Type B pancreatic cell (in vitro differentiated cells): ENCODE results near the gene MX1. TPM values are rescaled to one million over a fixed set of nuclear protein-coding genes. Genes with fewer than 3 reads are reported as not detected.

Source experiments
- DNase-seq: peaks from one replicate; pipeline ENCODE4 v3.0.0; 2021; ENCODE audit warnings: mixed read lengths; ENCODE audit not compliant: unreplicated experiment; ENCODE audit errors: extremely low spot score
- H3K27ac Mint-ChIP-seq: 2 replicates; pipeline ENCODE4 v1.8.0; 2021; ENCODE audit warnings: mild to moderate bottlenecking, mixed read lengths
- H3K27me3 Mint-ChIP-seq: 2 replicates; pipeline ENCODE4 v1.8.0; 2021; ENCODE audit warnings: mixed read lengths
- H3K36me3 Mint-ChIP-seq: 2 replicates; pipeline ENCODE4 v1.8.0; 2021; ENCODE audit warnings: mixed read lengths
- H3K4me1 Mint-ChIP-seq: one replicate; pipeline ENCODE4 v1.8.0; 2021; ENCODE audit warnings: mixed read lengths; ENCODE audit not compliant: unreplicated experiment
- H3K4me3 Mint-ChIP-seq: 2 replicates; pipeline ENCODE4 v1.8.0; 2021; ENCODE audit warnings: mild to moderate bottlenecking, mixed read lengths
- H3K9me3 Mint-ChIP-seq: 2 replicates; pipeline ENCODE4 v1.8.0; 2021; ENCODE audit warnings: mixed read lengths
- CTCF ChIP-seq: fragments of 200-600 bp; sonication (generic); conservative IDR thresholded peaks from 2 replicates; pipeline ENCODE4 v1.5.0; 2021; ENCODE audit warnings: antibody characterized with exemption, mild to moderate bottlenecking
- total RNA-seq: library from RNA; stranded (reverse); gene quantifications from 2 replicates; pipeline ENCODE4 v1.2.1, GENCODE V29; 2021; ENCODE audit warnings: low replicate concordance

Gene MX1
- total RNA-seq, 1 donor from 2014 or later: 9.8 TPM

DNA sequence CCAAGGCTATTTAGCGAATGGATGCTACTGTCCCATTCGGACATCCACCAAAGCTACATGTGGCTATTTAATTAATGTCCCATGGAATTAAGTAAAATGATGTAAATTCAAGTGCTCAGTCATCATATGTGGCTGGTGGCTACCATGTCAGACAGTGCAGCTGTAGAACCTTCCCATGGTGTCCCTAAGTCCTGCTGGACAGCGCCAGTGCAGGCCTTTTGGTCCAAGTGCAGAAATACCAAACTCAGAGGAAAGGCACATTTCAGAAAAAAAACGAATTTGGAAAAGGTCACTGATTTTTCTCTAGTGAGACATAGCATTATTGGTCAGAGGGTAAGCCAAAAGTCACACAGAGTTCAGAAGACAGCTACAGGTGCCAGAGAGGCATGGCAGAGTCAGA lies 64.3 kb downstream of the MX1 start:
- H3K9me3 Mint-ChIP-seq: no peaks in the 10 kb centered on the region
- H3K27me3 Mint-ChIP-seq: no peaks in the 10 kb centered on the region
- DNase-seq: no peak
- H3K4me3 Mint-ChIP-seq: no peak overlapping the region
- H3K4me1 Mint-ChIP-seq: peaks cover 11% of the 10 kb centered on the region
- H3K27ac Mint-ChIP-seq: no peak overlapping the region
- H3K36me3 Mint-ChIP-seq: peaks cover 3% of the 10 kb centered on the region
- TF ChIP-seq CTCF: no peak

- Mint-ChIP-seq H3K27me3 (no peaks in the 10 kb centered on the region), H3K36me3 (peaks cover 3% of the 10 kb centered on the region), H3K9me3 (no peaks in the 10 kb centered on the region)
These were observed 65.4 kb downstream of the MX1 start for GRCh38 chr21:41491412-41491811.

GRCh38 chr21:41494242-41494641 lies 68.2 kb downstream of the MX1 start:
- no peak overlapping the region for H3K27ac Mint-ChIP-seq
- no peak for DNase-seq
- H3K27me3 Mint-ChIP-seq: no peaks in the 10 kb centered on the region
- no peak for TF ChIP-seq CTCF
- no peak overlapping the region for H3K4me3 Mint-ChIP-seq
- H3K9me3 Mint-ChIP-seq: no peaks in the 10 kb centered on the region
- peaks cover 17% of the 10 kb centered on the region for H3K4me1 Mint-ChIP-seq
- H3K36me3 Mint-ChIP-seq: peaks cover 3% of the 10 kb centered on the region

More at GRCh38 chr21:41491412-41491811, 65.4 kb downstream of the MX1 start:
- TF ChIP-seq CTCF: no peak
- Mint-ChIP-seq H3K27ac (no peak overlapping the region), H3K4me3 (no peak overlapping the region), H3K4me1 (peaks cover 10% of the 10 kb centered on the region)
- no peak for DNase-seq

- no peak for DNase-seq
- H3K27me3 Mint-ChIP-seq: peaks cover 4% of the 10 kb centered on the region
- peak overlapping the region; percentile 86 for H3K27ac Mint-ChIP-seq
- peaks cover 29% of the 10 kb centered on the region for H3K4me1 Mint-ChIP-seq
- peak overlapping the region; percentile 37 for H3K4me3 Mint-ChIP-seq
- TF ChIP-seq CTCF: no peak
- no peaks in the 10 kb centered on the region for H3K9me3 Mint-ChIP-seq
- H3K36me3 Mint-ChIP-seq: peaks cover 3% of the 10 kb centered on the region
These were observed 71.0 kb downstream of the MX1 start for GRCh38 chr21:41497008-41497407.

GRCh38 chr21:41497788-41498187 lies 71.7 kb downstream of the MX1 start:
- Mint-ChIP-seq H3K4me1 (peaks cover 29% of the 10 kb centered on the region), H3K4me3 (peak overlapping the region; percentile 57), H3K27ac (peak overlapping the region; percentile 86), H3K36me3 (peaks cover 3% of the 10 kb centered on the region), H3K9me3 (no peaks in the 10 kb centered on the region), H3K27me3 (peaks cover 11% of the 10 kb centered on the region)
- DNase-seq: no peak
- no peak for TF ChIP-seq CTCF

DNA sequence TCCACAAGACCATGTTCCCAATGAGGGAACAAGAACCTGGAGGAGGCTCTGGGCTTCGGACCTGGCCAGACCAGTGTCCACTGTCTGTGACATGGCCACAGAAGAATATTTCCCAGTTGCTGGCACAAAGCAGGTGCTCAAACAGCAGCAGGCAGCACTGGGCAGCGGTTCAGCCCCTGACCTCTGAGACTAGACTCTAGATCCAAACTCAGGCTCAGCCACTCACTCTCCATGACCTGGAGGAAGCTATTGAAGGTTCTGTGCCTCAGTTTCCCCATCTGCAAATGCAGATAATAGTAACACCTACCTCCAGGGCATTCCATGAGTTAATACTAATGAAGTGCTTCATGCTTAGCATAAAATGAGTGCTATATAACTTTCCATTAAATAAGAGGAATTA lies 73.9 kb downstream of the MX1 start:
- peaks cover 25% of the 10 kb centered on the region for H3K27me3 Mint-ChIP-seq
- H3K36me3 Mint-ChIP-seq: no peaks in the 10 kb centered on the region
- DNase-seq: no peak
- H3K4me1 Mint-ChIP-seq: peaks cover 29% of the 10 kb centered on the region
- no peak for TF ChIP-seq CTCF
- H3K4me3 Mint-ChIP-seq: peak overlapping the region; percentile 62
- H3K27ac Mint-ChIP-seq: peak overlapping the region; percentile 86
- no peaks in the 10 kb centered on the region for H3K9me3 Mint-ChIP-seq
